ENCODE measurements around the gene SYK.
A peak's percentile ranks its signal among the peaks of the same experiment; 100 is the strongest.
"Not testable (repeated sequence)": the region's sequence is repeated elsewhere in the genome, so short reads cannot be mapped to it uniquely, and the experiment has no call there.

The SYK gene

GRCh38 chr9:90801241-90801972 lies at the start of gene SYK:
Gene SYK, plus strand, starts transcription at chr9:90801819. Its CDS starts 42,080 bp downstream, at chr9:90843899.
- peak; percentile 84 for DNase-seq

- DNase-seq: peak; percentile 58
These were observed 45.9 kb upstream of the SYK start for GRCh38 chr9:90755514-90756371.

- DNase-seq: not testable (repeated sequence)
These were observed 41.0 kb upstream of the SYK start for GRCh38 chr9:90760577-90760976.

GRCh38 chr9:90766731-90767130 lies 34.9 kb upstream of the SYK start:
- no peak for DNase-seq

- DNase-seq: peak; percentile 35
These were observed 34.0 kb upstream of the SYK start for GRCh38 chr9:90767523-90768100.

GRCh38 chr9:90770182-90770738 lies 31.4 kb upstream of the SYK start:
- peak; percentile 31 for DNase-seq

GRCh38 chr9:90770927-90771326 lies 30.7 kb upstream of the SYK start:
- no peak for DNase-seq

GRCh38 chr9:90772386-90772785 lies 29.2 kb upstream of the SYK start:
- no peak for DNase-seq

- DNase-seq: peak; percentile 74
These were observed 28.0 kb upstream of the SYK start for GRCh38 chr9:90773617-90774016.

GRCh38 chr9:90774071-90774470 lies 27.5 kb upstream of the SYK start:
- DNase-seq: no peak

GRCh38 chr9:90774682-90775081 lies 26.9 kb upstream of the SYK start:
- peak; percentile 45 for DNase-seq

GRCh38 chr9:90775657-90776056 lies 26.0 kb upstream of the SYK start:
- DNase-seq: no peak

GRCh38 chr9:90778746-90779145 lies 22.9 kb upstream of the SYK start:
- peak; percentile 27 for DNase-seq

- DNase-seq: no peak
These were observed 18.1 kb upstream of the SYK start for GRCh38 chr9:90783552-90783951.

GRCh38 chr9:90783964-90784363 lies 17.7 kb upstream of the SYK start:
- no peak for DNase-seq

GRCh38 chr9:90787771-90788460 lies 13.7 kb upstream of the SYK start:
- no peak for DNase-seq

- not testable (repeated sequence) for DNase-seq
These were observed 13.1 kb upstream of the SYK start for GRCh38 chr9:90788527-90788926.

GRCh38 chr9:90789408-90789807 lies 12.2 kb upstream of the SYK start:
- DNase-seq: no peak

- DNase-seq: no peak
These were observed 11.8 kb upstream of the SYK start for GRCh38 chr9:90789862-90790261.

- DNase-seq: not testable (repeated sequence)
These were observed 8.6 kb upstream of the SYK start for GRCh38 chr9:90793024-90793423.

GRCh38 chr9:90793729-90794128 lies 7.9 kb upstream of the SYK start:
- DNase-seq: no peak

- peak; percentile 40 for DNase-seq
These were observed 6.5 kb upstream of the SYK start for GRCh38 chr9:90795084-90795483.

GRCh38 chr9:90795871-90796317 lies 5.7 kb upstream of the SYK start:
- peak; percentile 69 for DNase-seq
